Measurements from ENCODE around the gene ZNF428. TPM values are rescaled to one million over a fixed set of nuclear protein-coding genes. Genes with fewer than 3 reads are reported as not detected.
"Not testable (repeated sequence)": the region's sequence is repeated elsewhere in the genome, so short reads cannot be mapped to it uniquely, and the experiment has no call there.

The ZNF428 gene, protein sequence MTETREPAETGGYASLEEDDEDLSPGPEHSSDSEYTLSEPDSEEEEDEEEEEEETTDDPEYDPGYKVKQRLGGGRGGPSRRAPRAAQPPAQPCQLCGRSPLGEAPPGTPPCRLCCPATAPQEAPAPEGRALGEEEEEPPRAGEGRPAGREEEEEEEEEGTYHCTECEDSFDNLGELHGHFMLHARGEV
- 23.7 TPM for total RNA-seq

DNA sequence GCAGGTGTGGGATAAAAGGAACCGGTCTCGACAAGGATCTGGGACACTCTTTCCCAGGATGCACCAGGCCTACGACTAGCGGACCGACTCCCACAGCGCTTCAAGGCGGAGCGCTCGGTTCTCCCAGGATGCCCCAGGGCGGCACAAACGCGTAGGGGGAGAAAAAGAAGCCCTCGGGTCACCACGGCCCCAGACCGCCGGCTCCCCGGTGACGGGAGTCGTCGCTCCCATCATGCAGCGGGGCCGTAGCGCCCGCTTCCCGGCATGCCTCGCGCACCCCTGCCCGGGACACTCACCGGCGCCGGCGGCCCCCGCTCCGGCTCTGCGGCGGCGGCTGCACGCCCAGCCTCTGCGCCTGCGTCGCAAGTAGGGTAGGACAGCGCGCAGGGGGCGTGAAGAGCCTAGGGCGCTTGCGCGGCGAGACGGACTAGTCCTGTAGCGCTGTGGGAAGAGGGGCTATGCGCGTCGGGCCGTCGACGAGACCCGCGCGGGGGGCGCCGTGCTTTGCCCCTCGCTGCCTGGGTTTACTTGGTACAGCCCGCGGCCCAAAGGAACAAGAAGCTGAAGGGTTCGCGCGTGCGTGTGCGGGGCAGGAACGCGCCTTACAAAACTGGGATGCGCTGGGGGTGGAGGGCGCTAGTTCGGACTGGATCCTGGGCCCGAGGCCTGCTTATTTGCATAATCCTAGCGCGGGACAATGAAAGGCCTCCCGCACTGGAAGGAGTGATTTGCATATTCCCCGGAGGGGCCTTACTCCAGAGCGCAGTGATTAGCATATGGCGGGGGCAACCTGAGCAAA is at the start of gene ZNF428:
TSS of gene ZNF428 (minus strand) at position 368 of the 799 bp plus-strand sequence. CDS start 5,325 bp downstream, outside the sequence.
- DNase-seq (ENCODE audit: low read depth in 2 of 3, low spot score in 2 of 3), result peak; percentile 77 to 94 (median 92)

DNA sequence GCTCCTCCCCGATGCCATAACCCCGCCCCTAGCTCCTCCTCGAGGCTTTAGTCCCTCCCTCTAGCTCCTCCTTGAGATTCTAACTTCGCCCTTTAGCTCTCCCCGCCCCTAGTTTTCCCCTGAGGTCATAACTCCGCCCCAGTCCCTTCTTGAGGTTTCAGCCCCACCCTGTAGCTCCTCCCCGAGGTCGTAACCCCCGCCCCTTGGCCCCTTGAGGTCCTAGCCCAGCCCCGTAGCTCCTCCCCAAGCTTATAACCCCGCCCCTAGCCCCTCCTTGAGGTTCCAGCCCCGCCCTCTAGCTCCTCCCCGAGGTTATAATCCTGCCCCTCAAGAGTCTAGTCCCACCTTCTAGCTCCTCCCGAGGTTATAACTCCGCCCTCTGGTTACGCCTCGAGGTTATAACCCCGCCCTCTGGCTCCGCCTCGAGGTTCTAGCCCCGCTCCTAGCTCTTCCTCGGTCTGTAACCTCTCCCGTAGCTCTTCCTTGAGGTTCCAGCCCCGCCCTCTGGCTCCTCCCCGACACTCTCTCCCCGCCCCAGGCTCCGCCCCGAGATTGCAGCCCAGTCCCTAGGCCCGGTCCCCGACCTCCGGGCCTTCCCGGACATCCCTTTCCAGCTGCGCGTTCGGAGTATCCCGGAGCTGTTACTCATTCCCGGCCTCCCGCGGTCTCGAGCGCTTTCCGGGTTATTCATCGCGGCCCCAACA is 49.1 kb upstream of the ZNF428 start:
- DNase-seq (ENCODE audit: low read depth in 2 of 3, low spot score in 2 of 3), result peak; percentile 88 to 99 (median 99)

DNA sequence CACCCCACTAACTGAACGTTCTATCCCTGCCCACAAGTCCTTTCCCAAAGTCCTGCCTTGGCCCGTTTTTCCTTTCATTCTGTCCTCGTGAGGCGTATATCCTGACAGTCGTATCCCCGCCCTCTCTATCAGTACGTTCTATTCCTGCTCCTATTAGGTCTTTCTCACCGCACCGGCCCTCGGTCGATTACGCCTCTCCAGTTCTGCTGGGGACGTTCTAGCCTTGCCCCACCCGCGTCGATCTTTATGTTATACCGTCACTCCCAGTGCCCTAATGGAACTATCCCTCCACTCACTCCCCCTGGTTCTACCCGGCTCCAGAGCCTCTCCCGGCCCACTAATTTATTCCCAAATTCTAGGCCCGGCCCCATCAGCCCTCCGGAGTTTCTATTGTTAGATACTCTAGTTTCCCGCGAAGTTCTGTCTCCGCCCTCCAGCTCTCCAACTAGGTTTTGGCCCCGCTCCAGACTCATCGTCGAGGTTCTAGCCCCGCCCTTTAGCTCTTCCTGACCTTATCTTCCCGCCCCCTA is 48.5 kb upstream of the ZNF428 start:
- no peak for DNase-seq (ENCODE audit: low read depth in 2 of 3, low spot score in 2 of 3)

DNA sequence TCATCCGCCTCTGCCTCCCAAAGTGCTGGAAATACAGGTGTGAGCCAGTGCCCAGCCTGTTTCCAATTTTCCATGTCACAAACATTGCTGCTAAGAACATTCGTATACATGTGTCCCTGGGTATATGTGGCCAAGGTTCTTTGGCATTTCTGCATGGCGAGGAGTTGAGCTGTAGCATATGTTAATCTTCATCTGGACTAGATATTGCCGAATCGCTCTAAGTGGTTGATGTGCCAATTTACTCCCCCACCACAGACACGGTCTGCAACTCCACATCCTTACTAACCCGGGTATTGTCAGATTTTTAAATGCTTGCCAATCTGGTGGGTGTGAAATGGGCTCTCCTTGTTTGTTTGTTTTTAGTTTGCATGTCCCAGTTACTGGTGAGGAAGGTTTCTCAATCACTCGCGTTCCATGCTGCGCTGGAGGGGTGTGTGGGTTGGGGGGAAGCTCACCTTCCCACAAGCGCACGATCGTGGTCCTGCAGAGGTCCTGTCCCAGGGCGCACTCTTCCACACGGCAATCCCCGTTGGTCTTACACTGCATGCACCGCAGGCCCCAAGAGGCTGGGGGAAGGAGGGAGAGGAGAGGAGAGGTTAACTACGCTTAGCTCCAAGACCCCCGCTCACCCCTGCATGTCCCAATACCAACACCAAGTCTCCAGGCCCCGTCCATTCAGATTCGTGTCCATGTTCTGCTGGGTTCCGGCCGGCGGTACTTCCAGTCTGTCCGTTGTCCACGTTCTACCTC is 47.9 kb upstream of the ZNF428 start:
- no peak for DNase-seq (ENCODE audit: low read depth in 2 of 3, low spot score in 2 of 3)

DNA sequence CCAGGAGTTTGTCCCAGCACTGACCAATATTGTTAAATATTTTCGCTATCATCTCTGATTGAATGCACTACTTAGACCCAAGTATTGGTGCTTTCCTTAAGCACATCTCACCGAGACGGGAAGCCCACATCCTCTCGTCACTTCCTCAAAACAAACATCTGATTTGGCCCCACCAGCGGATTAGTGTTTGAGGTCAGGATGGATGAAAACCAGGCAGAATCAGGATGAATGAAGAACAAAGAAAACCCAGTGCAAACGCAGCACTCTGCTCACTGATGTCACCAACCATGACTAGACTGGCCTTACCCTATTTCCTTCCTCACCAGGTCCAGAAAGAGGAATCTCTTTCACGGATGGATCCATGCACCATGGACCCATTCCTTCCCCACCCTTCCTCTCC is 44.6 kb upstream of the ZNF428 start:
- DNase-seq (ENCODE audit: low read depth in 2 of 3, low spot score in 2 of 3), result peak; percentile 22 to 97 (median 85)

DNA sequence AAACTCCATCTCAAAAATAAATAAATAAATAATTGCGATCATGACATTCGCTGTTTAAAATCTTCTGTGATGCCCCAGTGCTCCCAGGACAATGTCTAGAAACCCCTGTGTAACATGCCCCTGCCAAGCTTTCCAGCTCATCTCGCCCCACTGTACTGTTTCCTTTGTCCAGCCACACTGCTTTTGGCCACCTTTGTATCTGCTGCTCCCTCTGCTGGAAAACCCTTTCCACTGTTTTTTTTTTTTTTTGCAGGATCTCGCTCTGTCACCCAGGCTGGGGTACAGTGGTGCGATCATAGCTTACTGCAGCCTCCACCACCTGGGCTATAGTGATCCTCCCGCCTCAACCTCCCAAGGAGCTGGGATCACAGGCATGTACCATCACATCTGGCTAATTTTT is 43.1 kb upstream of the ZNF428 start:
- DNase-seq (ENCODE audit: low read depth in 2 of 3, low spot score in 2 of 3), result no peak

DNA sequence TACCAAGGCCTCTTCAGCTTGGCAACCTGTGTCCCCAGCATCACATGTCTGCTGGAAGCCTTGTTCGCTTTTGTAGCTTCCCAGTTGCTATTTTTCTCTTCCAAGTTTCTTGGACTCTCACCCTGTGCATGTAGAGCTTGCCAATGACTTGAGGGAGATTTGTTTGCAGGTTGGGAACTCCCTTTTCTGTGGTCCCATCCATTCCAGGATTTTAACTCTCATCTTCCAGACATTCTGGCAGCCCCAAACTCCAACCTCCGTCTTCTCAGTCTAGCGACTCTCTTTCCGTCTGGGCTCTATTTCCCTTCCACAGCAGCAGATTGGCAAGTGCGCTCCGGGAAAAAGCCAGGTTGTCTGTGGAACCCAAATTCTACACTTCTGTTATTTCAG is 41.5 kb upstream of the ZNF428 start:
- DNase-seq (ENCODE audit: low read depth in 2 of 3, low spot score in 2 of 3), result no peak

DNA sequence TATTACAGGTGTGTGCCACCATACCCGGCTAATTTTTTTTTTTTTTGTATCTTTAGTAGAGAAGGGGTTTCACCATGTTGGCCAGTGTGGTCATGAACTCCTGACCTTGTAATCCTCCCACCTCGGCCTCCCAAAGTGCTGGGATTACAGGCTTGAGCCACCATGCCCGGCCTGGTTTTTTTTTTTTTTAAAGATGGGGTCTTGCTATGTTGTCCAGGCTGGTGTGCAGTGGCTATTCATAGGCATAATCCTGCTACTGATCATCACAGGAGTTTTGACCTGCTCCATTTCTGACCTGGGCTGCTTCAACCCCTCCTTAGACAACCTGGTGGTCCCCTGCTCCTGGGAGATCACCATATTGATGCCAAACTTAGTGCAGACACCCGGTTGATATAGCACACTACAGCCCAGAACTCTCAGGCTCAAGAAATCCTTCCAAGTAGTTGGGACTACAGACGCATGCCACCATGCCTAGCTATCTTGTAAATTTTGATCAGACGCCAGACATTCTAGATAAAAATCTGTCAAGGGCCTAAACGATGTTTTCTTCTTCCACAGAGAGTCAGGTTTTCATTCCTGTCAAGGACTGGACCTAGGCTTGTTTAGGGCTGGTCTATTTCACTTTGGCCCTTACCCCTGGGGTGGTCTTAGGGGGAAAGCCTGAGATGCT is 41.0 kb upstream of the ZNF428 start:
- no peak for DNase-seq (ENCODE audit: low read depth in 2 of 3, low spot score in 2 of 3)

DNA sequence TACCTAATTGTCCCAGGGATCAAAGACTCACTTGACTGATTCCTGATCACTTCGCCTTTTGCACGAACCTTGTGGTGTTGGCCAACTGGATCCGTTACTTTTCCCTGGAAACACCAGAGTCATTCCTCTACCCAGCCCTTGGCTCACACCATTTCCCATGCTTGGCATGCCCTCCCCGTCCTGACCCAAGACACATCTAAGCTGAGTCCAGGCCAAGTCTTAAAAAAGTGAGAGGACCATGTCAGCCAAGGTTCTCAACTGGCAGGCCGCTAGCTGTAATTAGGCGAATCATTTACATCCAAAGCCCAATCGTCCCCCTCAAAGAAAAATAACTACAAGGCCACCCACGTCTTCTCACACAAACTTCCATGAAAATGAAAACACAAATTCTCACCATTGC is 39.1 kb upstream of the ZNF428 start:
- no peak for DNase-seq (ENCODE audit: low read depth in 2 of 3, low spot score in 2 of 3)

DNA sequence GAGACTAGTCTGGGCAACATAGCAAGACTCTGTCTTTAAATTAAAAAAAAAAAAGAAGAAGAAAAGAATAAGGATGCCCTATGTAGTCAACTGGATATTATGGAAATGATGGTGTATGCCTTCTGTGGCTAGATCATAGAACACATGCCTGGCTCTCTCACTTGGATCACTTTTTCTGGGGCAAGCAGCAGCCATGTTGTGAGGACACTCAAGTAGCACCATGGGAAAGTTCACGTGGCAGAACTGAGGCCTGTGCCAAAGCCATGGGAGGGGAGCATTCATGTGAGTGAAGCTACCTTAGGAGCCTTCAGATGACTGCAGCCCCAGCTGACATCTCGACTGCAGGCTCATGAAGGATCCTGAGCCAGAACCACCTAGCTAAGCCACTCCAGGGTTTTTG is 38.6 kb upstream of the ZNF428 start:
- DNase-seq (ENCODE audit: low read depth in 2 of 3, low spot score in 2 of 3), result no peak

DNA sequence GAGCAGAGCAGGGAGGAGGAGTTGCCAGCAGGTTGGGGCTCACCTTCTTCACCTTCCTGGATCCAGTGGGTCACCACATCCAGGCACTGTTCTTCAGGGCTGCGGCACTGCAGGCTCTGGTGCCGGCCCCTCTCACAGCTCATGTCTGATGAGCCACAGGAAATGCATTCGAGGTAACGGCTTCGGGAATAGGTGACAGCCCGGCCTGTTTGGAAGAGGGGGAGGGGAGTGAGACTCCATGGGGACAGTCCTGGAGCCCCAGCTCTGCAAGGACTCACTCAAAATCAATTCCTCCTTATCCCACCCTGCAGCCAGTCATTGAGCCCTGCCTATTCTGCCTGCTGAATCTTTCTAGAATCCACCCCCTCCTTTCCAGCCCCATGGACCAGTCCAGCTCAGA is 37.0 kb upstream of the ZNF428 start:
- DNase-seq (ENCODE audit: low read depth in 2 of 3, low spot score in 2 of 3), result no peak

DNA sequence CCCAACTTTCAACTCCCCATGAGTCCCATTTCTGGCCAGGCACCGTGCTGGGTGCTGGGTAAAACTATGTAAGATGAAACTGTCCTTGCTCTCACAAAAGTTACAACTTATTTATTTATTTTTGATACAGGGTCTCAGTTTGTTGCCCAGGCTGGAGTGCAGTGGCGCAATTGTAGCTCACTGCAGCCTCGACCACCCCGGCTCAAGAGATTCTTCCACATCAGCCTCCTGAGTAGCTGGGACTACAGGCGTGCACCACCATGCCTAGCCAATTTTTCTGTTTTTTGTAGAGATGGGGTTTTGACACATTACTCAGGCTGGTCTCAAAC is 33.1 kb upstream of the ZNF428 start:
- no peak for DNase-seq (ENCODE audit: low read depth in 2 of 3, low spot score in 2 of 3)

DNA sequence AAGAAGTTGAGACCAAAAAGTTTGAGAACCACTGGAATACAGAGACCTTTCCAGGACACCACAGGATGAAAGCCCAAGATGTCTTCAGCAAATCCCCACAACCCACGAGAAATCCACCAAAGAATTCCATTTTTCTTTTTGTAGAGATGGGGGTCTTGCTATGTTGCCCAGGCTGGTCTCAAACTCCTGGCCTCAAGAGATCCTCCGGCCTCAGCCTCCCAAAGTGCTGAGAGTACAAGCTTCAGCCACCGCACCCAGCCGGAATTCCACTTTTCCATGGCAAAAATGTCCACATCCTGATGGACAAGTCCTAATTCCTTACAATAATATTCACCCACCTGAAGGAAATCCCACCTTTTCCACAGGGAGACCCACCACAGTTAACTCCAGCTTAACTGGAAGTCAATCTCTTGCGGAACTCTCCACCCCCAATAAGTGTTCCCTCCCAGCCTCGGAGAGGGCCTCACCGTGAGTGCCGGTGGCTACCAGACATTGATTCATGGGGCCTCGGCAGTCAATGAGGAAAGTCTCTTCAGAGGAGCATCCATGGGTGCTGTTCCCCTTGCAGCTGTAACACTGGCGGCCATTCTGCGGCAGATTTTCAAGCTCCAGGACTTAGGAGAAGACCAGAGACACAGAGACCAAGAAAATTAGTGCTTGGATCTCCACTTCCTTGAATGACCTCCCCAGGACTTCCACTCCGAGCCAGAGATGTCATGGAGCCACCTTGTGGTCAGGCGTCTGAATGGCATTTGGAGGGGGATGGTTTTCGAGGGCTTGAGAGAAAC is 32.5 kb upstream of the ZNF428 start:
- peak in 2 of 3 donors; percentile 70 to 84 for DNase-seq (ENCODE audit: low read depth in 2 of 3, low spot score in 2 of 3)

DNA sequence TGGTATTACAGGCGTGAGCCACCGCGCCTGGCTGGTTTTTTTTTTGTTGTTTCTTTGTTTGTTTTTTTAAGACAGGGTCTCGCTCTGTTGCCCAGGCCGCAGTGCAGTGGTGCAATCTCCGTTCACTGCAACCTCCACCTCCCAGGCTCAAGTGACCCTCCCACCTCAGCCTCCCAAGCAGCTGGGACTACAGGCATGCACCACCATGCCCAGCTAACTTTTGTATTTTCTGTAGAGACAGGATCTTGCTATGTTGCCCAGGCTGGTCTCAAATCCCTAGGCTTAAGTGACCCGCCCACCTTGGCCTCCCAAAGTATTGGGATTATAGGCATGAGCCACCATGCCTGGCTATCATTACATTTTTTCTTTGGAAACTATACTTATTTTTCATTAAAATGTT is 30.8 kb upstream of the ZNF428 start:
- not testable (repeated sequence) for DNase-seq (ENCODE audit: low read depth in 2 of 3, low spot score in 2 of 3)

DNA sequence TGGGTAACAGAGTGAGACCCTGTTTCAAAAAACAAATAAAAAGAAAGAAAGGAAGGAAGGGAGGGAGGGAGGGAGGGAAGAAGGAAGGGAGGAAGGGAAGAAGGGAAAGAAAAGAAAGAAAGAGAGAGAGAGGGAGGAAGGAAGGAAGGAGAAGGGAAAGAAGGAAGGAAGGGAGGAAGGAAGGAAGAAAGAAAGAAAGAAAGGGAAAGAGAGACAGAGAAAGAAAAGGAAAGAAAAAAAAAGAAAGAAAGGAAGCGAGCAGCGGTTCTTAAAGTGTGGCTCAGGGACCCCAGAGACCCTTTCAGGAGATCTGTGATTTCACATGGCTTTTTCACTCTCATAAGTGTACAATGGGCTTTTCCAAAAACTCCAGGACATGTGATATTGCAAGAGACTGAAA is 30.1 kb upstream of the ZNF428 start:
- DNase-seq (ENCODE audit: low read depth in 2 of 3, low spot score in 2 of 3), result no peak

DNA sequence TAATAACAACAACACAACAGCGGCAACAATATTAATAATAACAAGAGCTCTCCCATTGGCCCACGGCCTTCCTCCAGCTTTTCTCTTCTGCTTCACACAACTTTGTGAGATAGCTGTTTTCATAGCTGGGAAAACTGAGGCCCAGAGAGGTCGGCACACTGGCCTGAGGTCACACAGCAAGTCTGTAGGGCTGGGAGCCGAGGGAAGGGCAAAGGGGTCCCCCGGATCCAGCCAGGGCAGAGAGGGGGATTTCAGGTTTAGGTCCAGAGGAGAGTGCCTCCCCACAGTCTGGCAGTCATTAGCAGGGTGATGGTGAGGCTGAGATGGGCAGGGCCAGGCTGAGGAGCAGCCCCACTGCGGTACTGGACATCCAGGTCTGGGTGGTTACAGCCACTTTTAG is 29.2 kb upstream of the ZNF428 start:
- no peak for DNase-seq (ENCODE audit: low read depth in 2 of 3, low spot score in 2 of 3)

DNA sequence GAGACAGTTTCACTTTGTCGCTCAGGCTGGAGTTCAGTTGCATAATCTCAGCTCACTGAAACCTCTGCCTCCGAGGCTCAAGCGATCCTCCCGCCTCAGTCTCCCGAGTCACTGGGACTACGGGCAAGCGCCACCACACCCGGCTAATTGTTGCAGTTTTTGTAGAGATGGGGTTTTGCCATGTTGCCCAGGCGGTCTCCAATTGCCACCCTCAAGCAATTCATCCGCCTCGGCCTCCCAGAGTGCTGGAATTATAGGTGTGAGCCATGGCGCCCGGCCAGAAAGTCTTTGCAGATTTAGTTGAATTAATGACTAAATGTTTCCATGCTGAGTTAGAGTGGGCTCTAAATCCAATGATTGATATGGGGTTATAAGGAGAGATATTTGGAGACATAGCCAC is 24.8 kb upstream of the ZNF428 start:
- no peak for DNase-seq (ENCODE audit: low read depth in 2 of 3, low spot score in 2 of 3)

DNA sequence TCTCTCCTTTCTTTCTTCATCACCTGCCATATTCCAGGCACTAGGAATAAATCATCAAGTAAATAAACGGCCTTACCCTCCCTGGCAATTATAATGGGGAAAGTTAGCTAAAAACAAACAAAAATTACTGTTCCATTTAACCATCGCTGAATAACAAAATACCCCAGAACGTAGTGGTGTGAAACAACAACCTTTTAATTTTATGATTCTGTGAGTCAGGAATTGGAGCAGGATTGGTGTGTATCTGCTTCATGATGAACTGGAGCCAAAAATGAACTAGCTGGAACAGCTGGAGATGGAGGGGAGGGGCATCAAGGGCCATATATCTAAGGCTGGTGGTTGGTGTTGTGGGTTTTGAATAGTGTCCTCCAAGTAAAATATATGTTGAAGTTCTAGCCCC is 23.9 kb upstream of the ZNF428 start:
- no peak for DNase-seq (ENCODE audit: low read depth in 2 of 3, low spot score in 2 of 3)

DNA sequence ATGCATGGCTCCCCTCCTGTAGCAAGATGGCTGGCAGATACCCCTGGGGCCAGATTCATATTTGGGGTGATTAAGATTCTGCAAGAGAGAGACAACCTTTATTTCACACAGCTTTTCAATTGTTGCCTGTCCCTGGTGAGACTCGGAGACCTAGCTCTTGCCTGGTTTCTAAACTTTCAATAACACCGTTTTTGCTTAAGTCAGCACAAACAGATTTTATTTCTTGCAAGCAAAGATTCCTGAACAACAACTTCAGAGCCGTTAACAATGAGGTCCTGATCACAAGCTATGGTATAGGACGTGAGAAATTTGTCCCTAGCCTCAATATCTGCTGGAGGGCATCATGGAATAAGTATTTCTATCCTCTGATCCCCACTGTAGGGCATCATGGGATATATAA is 23.1 kb upstream of the ZNF428 start:
- no peak for DNase-seq (ENCODE audit: low read depth in 2 of 3, low spot score in 2 of 3)

DNA sequence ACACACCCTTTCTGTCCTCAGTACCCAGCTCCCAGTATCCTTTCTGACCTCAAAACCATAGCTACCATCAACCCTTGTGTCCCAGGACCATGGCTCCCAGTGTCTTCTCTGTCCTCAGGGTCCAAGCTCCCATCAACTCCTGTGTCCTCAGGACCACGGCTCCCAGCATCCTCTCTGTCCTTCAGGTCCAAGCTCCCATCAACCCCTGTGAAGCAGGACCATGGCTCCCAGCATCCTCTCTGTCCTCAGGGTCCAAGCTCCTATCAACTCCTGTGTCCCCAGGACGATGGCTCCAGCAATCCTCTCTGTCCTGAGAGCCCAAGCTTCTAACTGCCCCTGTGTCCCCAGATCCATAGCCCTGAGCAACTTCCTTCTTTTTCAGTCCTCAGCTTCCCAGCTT is 21.9 kb upstream of the ZNF428 start:
- DNase-seq (ENCODE audit: low read depth in 2 of 3, low spot score in 2 of 3), result no peak
